ENCODE measurements around the gene STUM.

DNA sequence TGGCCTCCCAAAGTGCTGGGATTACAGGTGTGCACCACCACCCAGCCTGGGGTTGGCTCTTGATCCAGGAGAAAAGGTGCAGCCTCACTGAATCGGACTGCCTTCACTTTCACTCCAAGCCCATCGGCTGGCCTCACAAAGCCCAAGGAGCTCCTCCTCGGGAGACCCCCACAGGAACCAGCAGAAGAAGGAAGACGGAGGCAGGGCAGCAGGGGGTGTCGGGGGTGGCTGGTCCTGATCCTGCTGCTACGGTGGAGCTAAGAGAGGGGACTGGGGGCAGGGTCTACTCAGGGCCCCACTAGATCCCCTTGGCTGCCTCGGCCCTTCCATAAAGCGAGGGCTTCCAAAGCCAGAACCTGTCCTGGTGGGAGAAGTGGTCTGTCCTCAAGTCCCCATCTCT, 93.9 kb downstream of the STUM start:
- TF ChIP-seq, protein P1, sequence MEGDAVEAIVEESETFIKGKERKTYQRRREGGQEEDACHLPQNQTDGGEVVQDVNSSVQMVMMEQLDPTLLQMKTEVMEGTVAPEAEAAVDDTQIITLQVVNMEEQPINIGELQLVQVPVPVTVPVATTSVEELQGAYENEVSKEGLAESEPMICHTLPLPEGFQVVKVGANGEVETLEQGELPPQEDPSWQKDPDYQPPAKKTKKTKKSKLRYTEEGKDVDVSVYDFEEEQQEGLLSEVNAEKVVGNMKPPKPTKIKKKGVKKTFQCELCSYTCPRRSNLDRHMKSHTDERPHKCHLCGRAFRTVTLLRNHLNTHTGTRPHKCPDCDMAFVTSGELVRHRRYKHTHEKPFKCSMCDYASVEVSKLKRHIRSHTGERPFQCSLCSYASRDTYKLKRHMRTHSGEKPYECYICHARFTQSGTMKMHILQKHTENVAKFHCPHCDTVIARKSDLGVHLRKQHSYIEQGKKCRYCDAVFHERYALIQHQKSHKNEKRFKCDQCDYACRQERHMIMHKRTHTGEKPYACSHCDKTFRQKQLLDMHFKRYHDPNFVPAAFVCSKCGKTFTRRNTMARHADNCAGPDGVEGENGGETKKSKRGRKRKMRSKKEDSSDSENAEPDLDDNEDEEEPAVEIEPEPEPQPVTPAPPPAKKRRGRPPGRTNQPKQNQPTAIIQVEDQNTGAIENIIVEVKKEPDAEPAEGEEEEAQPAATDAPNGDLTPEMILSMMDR (IDR thresholded peaks at IDR 0.05; ENCODE audit: insufficient read depth, low read length, poor library complexity, severe bottlenecking), result no peak
- no peak for TF ChIP-seq EZH2phosphoT487 (conservative IDR thresholded peaks at IDR 0.05; ENCODE audit: low read length)

Data from SU-DHL-6 (cell line).